CD14-positive monocyte (primary cell): ENCODE results near the gene ZFAND2B. TPM values are rescaled to one million over a fixed set of nuclear protein-coding genes. Genes with fewer than 3 reads are reported as not detected.
A peak's percentile ranks its signal among the peaks of the same experiment; 100 is the strongest.

Experiments used
- DNase-seq, 3 donors: peaks; one replicate each; pipeline ENCODE4 v3.0.0-alpha.2; 2011 to 2022
- H2AFZ ChIP-seq: 2 replicates; pipeline ENCODE4 v1.6.0; 2012; ENCODE audit warnings: mild to moderate bottlenecking, low read depth, low read length, inconsistent platforms; ENCODE audit not compliant: insufficient read depth, poor library complexity, severe bottlenecking
- H3K27ac ChIP-seq, 2 donors: 1 replicate in 1 of 2; 2 replicates in 1 of 2; pipeline ENCODE4 v1.5.1; 2012 to 2013; ENCODE audit warnings: low read length in 2 of 2, control low read depth in 1 of 2, inconsistent platforms in 1 of 2, low read depth in 1 of 2, mild to moderate bottlenecking in 1 of 2
- H3K27me3 ChIP-seq, 2 donors: one replicate each; pipeline versions ENCODE4 v1.6.0 to v1.6.1; 2011 to 2013; ENCODE audit warnings: low read length in 2 of 2; ENCODE audit not compliant: control insufficient read depth in 2 of 2, insufficient read depth in 2 of 2
- H3K36me3 ChIP-seq, 2 donors: replicated peaks in 1 of 2; 1 replicate in 1 of 2; 2 replicates in 1 of 2; pipeline versions ENCODE4 v1.5.1 to v1.6.1; 2012 to 2013; ENCODE audit warnings: low read length in 2 of 2, control low read depth in 1 of 2, inconsistent platforms in 1 of 2, mild to moderate bottlenecking in 1 of 2; ENCODE audit not compliant: insufficient read depth in 2 of 2, control insufficient read depth in 1 of 2
- H3K4me1 ChIP-seq, 2 donors: 1 replicate in 1 of 2; 2 replicates in 1 of 2; pipeline versions ENCODE4 v1.5.1 to v1.6.1; 2012 to 2013; ENCODE audit warnings: low read length in 2 of 2, control low read depth in 1 of 2, inconsistent platforms in 1 of 2, mild to moderate bottlenecking in 1 of 2, moderate library complexity in 1 of 2; ENCODE audit not compliant: insufficient read depth in 2 of 2, control insufficient read depth in 1 of 2
- H3K4me2 ChIP-seq: replicated peaks from 2 replicates; pipeline ENCODE3; 2012; ENCODE audit warnings: low read length, moderate library complexity, mild to moderate bottlenecking; ENCODE audit not compliant: poor library complexity, severe bottlenecking; ENCODE audit errors: extremely low read depth
- H3K4me3 ChIP-seq, 3 experiments: fragments of 200-600 bp in 1 of 3; sonication (generic) in 1 of 3; replicated peaks in 1 of 3; 1 replicate in 2 of 3; 2 replicates in 1 of 3; pipeline ENCODE4 v1.5.1; 2011 to 2013; ENCODE audit warnings: low read length in 3 of 3, mild to moderate bottlenecking in 3 of 3, control low read depth in 2 of 3, low read depth in 2 of 3, inconsistent platforms in 1 of 3, moderate library complexity in 1 of 3
- H3K79me2 ChIP-seq: 2 replicates; pipeline ENCODE4 v1.6.0; 2012; ENCODE audit warnings: mild to moderate bottlenecking, control low read depth, inconsistent platforms, low read length, moderate library complexity; ENCODE audit not compliant: insufficient read depth
- H3K9ac ChIP-seq: 2 replicates; pipeline ENCODE4 v1.6.0; 2017; ENCODE audit warnings: low read length, mild to moderate bottlenecking; ENCODE audit not compliant: insufficient read depth, poor library complexity, severe bottlenecking
- H3K9me3 ChIP-seq, 2 donors: replicated peaks in 1 of 2; 1 replicate in 1 of 2; 2 replicates in 1 of 2; pipeline versions ENCODE4 v1.5.1 to v1.6.1; 2012 to 2013; ENCODE audit warnings: low read length in 2 of 2, control low read depth in 1 of 2; ENCODE audit not compliant: control insufficient read depth in 1 of 2, insufficient read depth in 1 of 2
- H4K20me1 ChIP-seq: 2 replicates; pipeline ENCODE4 v1.6.0; 2012; ENCODE audit warnings: mild to moderate bottlenecking, low read length, control low read depth, moderate library complexity; ENCODE audit not compliant: insufficient read depth
- H3K27ac Mint-ChIP-seq, 7 donors: one replicate each; pipeline ENCODE4 v1.8.0; 2020; ENCODE audit warnings: mild to moderate bottlenecking in 7 of 7, mixed read lengths in 7 of 7, moderate library complexity in 6 of 7, inconsistent platforms in 2 of 7
- H3K27me3 Mint-ChIP-seq, 3 donors: one replicate each; pipeline ENCODE4 v1.8.0; 2021 to 2022; ENCODE audit warnings: low read depth in 3 of 3, mild to moderate bottlenecking in 3 of 3, mixed read lengths in 3 of 3, moderate library complexity in 3 of 3, inconsistent platforms in 1 of 3
- H3K36me3 Mint-ChIP-seq, 2 donors: one replicate each; pipeline ENCODE4 v1.8.0; 2020; ENCODE audit warnings: mixed read lengths in 2 of 2, inconsistent platforms in 1 of 2, mild to moderate bottlenecking in 1 of 2
- H3K4me1 Mint-ChIP-seq: one replicate; pipeline ENCODE4 v1.8.0; 2020; ENCODE audit warnings: mild to moderate bottlenecking, mixed read lengths
- H3K4me3 Mint-ChIP-seq, 2 donors: one replicate each; pipeline ENCODE4 v1.8.0; 2020; ENCODE audit warnings: mild to moderate bottlenecking in 2 of 2, mixed read lengths in 2 of 2, moderate library complexity in 1 of 2
- H3K9me3 Mint-ChIP-seq, 7 donors: one replicate each; pipeline ENCODE4 v1.8.0; 2020 to 2022; ENCODE audit warnings: mixed read lengths in 7 of 7, mild to moderate bottlenecking in 6 of 7, moderate library complexity in 6 of 7, inconsistent platforms in 2 of 7
- WGBS: methylation state at CpG from one replicate; pipeline ENCODE4 v1.1.5; 2013; ENCODE audit warnings: missing lambda C conversion rate; ENCODE audit not compliant: insufficient coverage; 5-methylcytosine and 5-hydroxymethylcytosine counted together
- intact Hi-C, 2 donors: fragments of 100-400 bp; cut with micrococcal nuclease; formaldehyde crosslinking; loops; one replicate each; pipeline versions ENCODE4 v1.15.0 to v1.15.1; 2023
- polyA plus RNA-seq, 3 donors: library from polyadenylated mRNA; depleted of rRNA in 1 of 3; unstranded in 2 of 3; stranded (reverse) in 1 of 3; fragments of 300-500 nt in 2 of 3; fragments of >200 nt in 1 of 3; fragmentation: Illumina TruSeq in 2 of 3; gene quantifications; 1 replicate in 2 of 3; 2 replicates in 1 of 3; pipeline ENCODE4 v1.2.3, GENCODE V29; 2012 to 2021
- TF ChIP-seq, protein P1 (sequence below): fragments of 200-600 bp; IDR thresholded peaks from one replicate; pipeline ENCODE4 v1.8.0; 2022; ENCODE audit warnings: antibody characterized with exemption, mild to moderate bottlenecking

The ZFAND2B gene
- polyA plus RNA-seq, 3 donors, result 45.7 to 98.9 (median 53.2) TPM

DNA sequence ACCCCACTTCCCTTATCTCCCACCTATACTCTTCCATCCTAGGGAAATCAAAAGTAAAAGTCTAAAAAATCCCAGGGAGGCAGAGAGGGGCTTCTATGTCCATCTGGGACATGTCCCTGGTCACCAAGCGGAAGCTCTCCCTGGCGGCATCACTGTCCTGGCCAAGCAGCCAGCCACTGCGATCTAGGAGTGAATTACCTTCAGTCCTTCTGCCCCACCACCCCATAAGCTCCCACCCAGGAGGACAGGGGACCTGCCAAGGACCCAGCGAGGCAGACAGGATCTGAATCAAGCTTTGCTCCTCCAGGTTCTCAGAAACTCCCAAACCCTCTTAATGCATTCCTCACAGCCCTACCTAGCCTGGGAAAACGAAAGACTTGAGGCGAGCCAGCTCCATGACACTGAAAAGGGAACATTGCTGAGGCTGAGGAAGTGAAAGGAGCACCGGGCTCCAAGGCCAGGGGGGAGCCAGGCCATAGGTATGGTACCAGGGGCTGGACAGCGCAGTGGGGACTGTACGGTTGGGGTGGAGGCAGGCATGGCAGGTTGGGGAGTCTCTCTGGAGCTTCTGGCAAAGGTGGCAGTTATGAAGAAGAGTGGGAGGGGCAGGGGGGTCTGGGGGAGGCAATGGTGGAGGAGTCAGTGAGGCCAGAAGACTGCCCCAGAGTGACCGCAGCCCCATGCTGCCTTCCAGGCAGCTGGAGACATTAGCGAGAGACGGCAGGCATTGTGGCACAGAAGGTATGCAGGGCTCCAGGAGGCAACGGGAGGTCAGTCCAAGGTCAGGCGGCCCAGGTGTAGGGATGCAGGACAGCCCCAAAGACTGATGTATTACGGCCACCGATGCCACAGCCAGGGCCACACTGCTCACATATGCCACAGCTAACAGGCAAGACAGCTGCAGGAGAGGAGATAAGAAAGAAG, 34.1 kb upstream of the ZFAND2B start:
- Histone ChIP-seq H3K36me3 (peaks cover 34 to 45% of the 10 kb centered on the region in 2 donors), H3K4me3 (no peak overlapping the region), H3K9me3 (no peaks in the 10 kb centered on the region), H3K4me2 (no peak overlapping the region), H3K27ac (peak overlapping the region in 1 of 2 donors; percentile 38), H3K4me1 (peaks cover 18 to 32% of the 10 kb centered on the region in 2 donors), H3K79me2 (peaks cover 30% of the 10 kb centered on the region), H3K27me3 (no peaks in the 10 kb centered on the region), H3K9ac (no peak overlapping the region), H2AFZ (no peak overlapping the region), H4K20me1 (peaks cover 48% of the 10 kb centered on the region)
- peaks cover 41% of the 10 kb centered on the region for H3K4me1 Mint-ChIP-seq
- H3K27ac Mint-ChIP-seq, result peak overlapping the region in 3 of 7 donors; percentile 29 to 63 (median 58)
- no peak for DNase-seq
- 76% methylated on average over 8 of the region's 16 CpGs for WGBS
- H3K4me3 Mint-ChIP-seq, result no peak overlapping the region
- H3K27me3 Mint-ChIP-seq, result peaks cover 0 to 4% (median 2%) of the 10 kb centered on the region in 3 donors
- H3K9me3 Mint-ChIP-seq, result no peaks in the 10 kb centered on the region
- TF ChIP-seq, protein P1, sequence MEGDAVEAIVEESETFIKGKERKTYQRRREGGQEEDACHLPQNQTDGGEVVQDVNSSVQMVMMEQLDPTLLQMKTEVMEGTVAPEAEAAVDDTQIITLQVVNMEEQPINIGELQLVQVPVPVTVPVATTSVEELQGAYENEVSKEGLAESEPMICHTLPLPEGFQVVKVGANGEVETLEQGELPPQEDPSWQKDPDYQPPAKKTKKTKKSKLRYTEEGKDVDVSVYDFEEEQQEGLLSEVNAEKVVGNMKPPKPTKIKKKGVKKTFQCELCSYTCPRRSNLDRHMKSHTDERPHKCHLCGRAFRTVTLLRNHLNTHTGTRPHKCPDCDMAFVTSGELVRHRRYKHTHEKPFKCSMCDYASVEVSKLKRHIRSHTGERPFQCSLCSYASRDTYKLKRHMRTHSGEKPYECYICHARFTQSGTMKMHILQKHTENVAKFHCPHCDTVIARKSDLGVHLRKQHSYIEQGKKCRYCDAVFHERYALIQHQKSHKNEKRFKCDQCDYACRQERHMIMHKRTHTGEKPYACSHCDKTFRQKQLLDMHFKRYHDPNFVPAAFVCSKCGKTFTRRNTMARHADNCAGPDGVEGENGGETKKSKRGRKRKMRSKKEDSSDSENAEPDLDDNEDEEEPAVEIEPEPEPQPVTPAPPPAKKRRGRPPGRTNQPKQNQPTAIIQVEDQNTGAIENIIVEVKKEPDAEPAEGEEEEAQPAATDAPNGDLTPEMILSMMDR, result no peak
- intact Hi-C loops, result loop anchor here in 1 of 2 donors (10.0 kb wide), 1 partner anchor 432 kb away; no protein-coding TSS in a partner anchor
- peaks cover 40 to 51% of the 10 kb centered on the region in 2 donors for H3K36me3 Mint-ChIP-seq

DNA sequence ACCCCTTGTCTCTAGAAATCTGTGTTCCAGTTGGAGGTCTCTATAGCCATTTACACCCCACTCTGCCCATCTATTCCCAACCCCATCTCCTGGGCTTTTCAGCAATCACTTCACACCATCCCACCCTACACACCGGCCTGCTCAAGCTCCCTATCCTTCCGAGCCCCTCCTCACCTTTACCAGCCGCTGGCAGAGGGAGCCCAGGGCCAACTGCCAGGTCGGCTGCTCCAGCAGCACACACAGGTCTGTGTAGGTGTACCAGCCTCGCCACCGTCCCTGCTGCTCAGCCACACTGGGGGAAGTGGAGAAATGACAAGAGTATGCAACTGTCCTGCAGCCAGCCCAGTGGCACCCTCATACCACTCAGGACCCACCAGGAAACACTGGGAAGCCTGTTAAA, 33.4 kb upstream of the ZFAND2B start:
- Histone ChIP-seq H3K9ac (no peak overlapping the region), H3K79me2 (peaks cover 31% of the 10 kb centered on the region), H3K27me3 (no peaks in the 10 kb centered on the region), H4K20me1 (peaks cover 48% of the 10 kb centered on the region), H3K4me1 (peaks cover 22 to 36% of the 10 kb centered on the region in 2 donors), H3K4me3 (no peak overlapping the region), H2AFZ (no peak overlapping the region), H3K9me3 (no peaks in the 10 kb centered on the region), H3K27ac (no peak overlapping the region), H3K36me3 (peaks cover 34 to 45% of the 10 kb centered on the region in 2 donors), H3K4me2 (no peak overlapping the region)
- 100% methylated on average over 2 of the region's 6 CpGs for WGBS
- peak overlapping the region in 3 of 7 donors; percentile 43 to 77 (median 68) for H3K27ac Mint-ChIP-seq
- DNase-seq, result no peak
- H3K9me3 Mint-ChIP-seq, result no peaks in the 10 kb centered on the region
- H3K36me3 Mint-ChIP-seq, result peaks cover 37 to 47% of the 10 kb centered on the region in 2 donors
- H3K4me3 Mint-ChIP-seq, result no peak overlapping the region
- intact Hi-C loops, result loop anchor here in 1 of 2 donors (10.0 kb wide), 1 partner anchor 432 kb away; no protein-coding TSS in a partner anchor
- TF ChIP-seq, protein P1, result no peak
- peaks cover 0 to 3% (median 0%) of the 10 kb centered on the region in 3 donors for H3K27me3 Mint-ChIP-seq
- peaks cover 43% of the 10 kb centered on the region for H3K4me1 Mint-ChIP-seq
